GM19238 (cell line): Measurements from ENCODE around the gene DUSP16.

Source experiments
- DNase-seq: peaks from one replicate; pipeline ENCODE4 v3.0.0; 2011; ENCODE audit warnings: low spot score; ENCODE audit not compliant: insufficient read length

DUSP16 gene

DNA sequence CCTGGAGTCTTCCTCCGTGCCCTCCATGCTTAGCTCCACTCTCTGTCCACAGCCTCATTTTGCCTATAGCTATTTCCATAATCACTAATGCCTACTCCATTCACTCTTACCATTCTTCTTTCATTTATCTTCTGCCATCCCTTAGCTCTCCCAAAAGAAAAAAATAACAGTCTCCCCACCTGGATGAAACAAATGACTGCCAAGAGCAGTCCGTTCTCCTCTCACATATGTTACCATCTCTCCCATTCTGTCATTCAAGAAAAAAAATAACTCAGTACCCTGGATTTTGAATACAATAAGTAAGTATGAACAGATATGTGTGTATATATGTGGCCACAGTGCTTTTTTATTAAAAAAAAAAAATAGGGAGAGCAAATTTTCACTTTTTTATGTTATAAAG is 13.2 kb downstream of the DUSP16 start:
- no peak for DNase-seq

DNA sequence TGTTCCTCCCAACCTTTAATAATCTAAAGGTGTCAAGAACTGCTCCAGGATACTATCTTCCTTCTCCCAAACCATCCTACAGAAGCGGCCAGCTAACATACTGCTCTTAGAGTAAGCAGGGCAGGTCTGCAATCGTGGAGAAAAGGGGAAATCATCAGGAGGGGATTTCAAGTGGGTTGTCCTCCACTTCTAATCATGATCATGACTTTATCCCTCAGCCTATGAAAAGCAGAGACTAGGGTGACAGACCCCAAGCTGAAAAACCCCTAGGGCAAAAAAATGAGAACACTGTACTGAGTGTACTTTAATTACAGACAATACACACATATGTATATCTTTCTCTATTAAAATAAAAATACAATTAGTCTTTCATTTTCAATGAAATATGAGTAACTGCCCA is 13.9 kb downstream of the DUSP16 start:
- no peak for DNase-seq

GRCh38 chr12:12546314-12546772 is 16.3 kb downstream of the DUSP16 start:
- no peak for DNase-seq

DNA sequence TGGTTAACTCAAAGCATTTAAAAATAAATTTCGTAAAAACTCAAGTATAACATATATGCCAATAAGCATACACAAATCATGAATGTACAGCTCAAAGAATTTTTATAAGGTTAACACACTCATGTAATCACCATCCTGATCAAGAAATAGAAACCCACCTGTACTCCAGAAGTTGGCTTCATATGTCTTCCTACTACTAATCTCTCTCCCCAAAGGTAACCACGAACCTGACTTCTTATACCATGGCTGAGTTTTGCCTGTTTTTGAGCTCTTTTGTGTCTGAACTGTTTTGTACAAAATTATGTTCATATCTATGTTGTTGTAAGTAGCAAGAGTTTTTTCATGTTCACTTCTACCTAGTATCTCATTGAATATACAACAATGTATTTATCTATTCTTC is 18.7 kb downstream of the DUSP16 start:
- DNase-seq: no peak

- no peak for DNase-seq
These were observed 19.7 kb downstream of the DUSP16 start for GRCh38 chr12:12542964-12543363.

DNA sequence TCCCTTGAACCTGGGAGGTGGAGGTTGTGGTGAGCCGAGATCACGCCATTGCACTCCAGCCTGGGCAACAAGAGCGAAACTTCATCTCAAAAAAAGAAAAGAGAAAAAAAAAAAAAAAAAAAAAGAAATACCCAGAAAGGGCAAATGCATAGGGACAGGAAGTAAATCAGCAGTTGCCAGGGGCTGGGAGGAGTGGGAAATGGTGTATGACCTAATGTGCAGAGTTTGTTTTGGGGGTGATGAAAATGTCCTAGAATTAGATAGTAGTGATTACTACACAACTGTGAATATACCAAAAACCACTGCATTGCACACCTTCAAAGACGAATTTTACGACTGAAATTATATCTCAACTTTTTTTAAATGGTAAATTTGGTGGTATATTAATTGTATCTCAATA is 20.4 kb downstream of the DUSP16 start:
- no peak for DNase-seq

DNA sequence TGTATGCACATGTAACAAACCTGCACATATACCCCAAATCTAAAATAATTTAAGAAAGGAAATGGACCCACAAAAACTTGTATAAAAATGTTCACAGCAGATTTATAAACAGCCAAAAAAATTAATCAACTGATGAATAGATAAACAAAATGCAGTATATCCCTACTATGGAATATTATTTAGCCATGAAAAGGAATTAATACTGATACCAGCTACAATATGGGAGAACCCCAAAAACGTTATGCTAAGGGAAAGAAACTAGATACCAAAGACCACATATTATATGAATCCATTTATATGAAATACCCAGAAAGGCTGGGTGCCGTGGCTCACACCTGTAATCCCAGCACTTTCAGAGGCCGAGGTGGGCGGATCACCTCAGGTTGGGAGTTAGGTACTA is 20.9 kb downstream of the DUSP16 start:
- no peak for DNase-seq

- no peak for DNase-seq
These were observed 22.2 kb downstream of the DUSP16 start for GRCh38 chr12:12540261-12541013.

- no peak for DNase-seq
These were observed 23.4 kb downstream of the DUSP16 start for GRCh38 chr12:12539028-12539810.

GRCh38 chr12:12538535-12538934 is 24.1 kb downstream of the DUSP16 start:
- DNase-seq: no peak

DNA sequence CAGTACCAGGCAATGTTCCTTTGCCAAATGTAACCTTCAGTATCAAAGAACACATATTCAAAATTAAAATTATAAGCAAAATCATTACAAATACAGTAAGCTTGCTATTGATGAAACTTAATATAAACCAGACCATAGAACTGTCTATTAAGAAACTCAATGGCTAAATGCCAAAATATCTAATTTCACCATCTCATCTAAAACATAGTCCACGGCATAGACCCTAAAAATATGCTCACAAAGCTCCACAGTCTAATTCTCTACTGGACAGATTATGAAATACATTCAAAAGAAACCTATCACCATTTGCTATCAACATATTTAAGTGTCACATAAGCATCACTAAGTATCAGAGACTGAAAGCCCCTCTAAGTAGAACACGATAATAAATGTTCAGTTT is 25.2 kb downstream of the DUSP16 start:
- no peak for DNase-seq

DNA sequence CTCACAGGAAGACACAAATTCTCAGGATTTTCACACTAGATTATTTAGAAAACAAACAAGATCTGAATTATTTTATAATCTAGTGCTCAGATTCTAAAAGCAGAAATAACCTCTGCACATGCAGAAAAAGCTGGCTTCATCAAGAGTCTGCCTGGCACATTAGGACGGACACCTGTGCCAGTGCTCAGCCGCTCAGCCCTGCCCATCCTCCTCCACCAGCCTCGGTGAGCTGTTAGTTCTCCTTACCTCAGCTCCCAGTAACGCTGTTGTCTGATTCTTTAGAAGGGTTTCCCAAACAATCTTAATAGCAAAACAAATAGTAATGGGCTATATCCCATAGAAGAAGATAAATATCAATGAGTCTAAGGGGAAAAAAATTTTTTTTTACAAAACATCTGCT is 27.7 kb downstream of the DUSP16 start:
- no peak for DNase-seq

DNA sequence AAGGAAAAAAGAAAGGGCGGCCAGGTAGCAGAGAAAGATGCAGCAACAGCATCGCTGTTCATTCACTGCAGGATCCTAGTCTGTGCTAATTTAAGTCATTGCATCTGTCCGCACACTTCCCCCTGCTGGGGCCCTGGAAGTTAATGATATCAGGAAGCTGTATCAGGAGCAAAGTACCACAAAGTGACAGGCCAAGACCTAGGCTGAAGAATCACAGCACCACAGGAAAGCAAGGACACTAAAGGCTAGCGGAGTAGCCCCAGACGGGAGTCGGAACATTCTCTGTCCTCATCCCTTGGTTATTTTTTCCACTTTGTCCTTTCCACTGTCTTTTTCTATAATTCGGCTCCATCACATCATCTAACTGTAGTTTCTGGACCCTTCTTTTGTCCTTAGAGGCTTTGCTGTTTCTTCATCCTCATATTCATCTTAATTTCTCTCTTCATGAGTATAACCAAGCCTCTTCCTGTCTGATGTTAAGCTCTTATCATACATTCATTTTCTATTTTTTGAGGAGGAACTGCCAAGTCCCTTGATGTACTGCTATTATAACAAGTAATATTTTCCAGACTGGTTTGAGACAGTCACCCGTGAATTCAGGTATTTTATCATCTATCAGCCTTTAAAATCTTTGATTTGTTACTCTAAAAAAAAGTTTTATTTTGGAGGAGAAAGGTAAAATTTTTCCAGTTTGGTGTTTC is 28.3 kb downstream of the DUSP16 start:
- no peak for DNase-seq

GRCh38 chr12:12533238-12533829 is 29.3 kb downstream of the DUSP16 start:
- no peak for DNase-seq

- no peak for DNase-seq
These were observed 31.5 kb downstream of the DUSP16 start for GRCh38 chr12:12531194-12531593.

DNA sequence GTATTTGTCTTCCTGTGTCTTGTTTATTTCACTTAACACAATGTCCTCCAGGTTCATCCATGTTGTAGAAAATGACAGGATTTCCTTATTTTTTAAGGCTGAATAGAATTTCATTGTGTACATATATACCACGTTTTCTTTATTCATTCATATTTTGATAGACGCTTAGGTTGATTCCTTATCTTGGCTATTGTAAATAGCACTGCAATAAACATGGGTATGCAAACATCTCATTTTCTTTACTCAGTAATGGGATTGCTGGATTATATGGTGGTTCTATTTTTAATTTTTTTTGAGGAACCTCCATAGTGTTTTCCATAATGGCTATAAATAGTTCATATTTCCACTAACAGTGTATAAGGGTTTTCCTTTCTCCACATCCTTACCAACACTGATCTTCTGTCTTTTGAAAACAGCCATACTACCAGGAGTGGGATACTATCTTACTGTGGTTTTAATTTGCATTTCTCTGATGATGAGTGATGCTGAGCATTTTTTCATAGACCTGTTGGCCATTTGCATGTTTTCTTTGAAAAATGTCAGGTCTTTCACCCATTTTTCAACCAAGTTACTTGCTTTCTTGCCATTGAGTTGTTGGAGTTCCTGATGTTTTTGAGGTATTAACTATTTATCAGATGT is 32.8 kb downstream of the DUSP16 start:
- no peak for DNase-seq

DNA sequence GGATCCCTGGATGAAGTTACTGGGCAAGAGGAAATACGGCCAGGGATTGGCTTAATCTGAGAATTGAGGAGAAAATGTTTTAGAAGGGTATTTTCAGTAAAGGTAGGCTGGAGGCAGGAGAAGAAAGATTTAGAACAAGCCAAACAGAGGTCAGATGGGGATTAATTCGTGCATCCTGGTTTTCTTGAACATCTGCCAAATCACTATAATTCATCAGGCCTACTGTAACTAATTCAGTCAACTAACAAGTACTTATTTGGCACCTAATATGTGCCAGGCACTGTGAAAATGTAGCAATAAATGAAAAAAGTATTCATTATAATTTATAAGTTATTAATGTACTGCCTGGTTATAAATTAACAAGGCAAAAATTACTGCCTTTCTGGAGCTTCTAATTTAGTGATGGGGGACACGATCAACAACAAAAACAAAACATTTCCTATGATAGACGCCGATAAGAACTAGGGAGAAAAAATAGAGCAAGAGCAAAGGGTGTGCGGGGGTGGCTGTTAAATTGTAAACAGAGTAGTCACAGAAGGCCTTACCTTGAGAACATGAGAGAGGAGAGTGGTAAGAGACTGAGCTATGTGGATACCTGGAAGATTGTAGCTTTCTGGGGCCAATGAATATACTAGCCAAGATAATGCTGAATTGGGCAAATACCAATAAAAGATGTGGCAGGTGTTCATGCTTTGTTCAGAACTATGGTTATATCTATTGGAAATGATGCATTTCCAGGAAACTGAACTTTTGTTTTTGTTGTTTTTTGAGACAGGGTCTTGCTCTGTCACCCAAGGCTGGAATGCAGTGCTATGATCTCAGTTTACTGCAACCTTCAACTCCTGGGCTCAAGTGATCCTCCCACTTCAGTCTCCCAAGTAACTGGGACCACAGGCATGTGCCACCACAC is 34.0 kb downstream of the DUSP16 start:
- DNase-seq: no peak

DNA sequence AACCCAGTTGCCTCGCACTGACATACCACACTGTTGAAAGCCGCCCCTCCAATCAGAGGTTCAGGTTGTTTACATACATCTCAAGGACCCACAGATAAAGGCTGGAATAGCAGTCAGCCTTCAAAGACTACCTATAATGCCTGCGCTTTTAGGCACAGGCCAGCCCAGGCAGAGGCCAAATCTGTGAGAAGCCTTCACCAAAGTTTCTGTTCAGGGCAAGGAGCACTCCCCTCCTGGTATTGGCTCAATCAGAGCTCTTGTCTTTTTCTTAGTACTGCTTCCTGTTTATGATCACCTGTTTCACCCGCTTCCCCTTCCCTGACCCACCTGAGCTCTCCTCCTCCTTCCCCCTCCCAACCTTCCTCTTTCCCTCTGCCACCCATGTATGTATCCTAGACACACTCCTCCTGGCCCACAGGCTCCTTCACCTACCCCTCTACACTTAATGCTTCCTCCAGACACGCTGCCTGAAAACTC is 34.8 kb downstream of the DUSP16 start:
- no peak for DNase-seq

- no peak for DNase-seq
These were observed 38.5 kb downstream of the DUSP16 start for GRCh38 chr12:12524128-12524527.

DNA sequence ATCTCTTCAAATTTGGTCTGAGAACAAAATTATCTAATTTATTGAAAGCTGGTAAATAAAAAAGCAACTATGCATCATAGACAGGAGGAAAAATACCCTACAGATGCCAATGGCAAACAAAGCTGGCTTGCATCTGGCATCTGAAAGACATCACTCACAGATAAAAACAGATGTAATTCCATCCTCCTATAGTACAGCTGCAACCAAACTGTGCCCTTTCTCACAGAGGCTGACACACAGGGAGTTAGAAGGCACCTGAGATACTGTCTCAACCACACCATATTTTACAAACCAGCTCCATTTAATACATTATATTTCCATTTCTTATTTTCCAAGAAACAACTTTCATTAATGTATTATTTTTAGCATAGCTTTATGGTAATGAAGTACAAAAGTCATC is 39.4 kb downstream of the DUSP16 start:
- DNase-seq: no peak
